GM12891 (cell line): ENCODE measurements around the gene DIP2C.

ENCODE experiments used
- POLR2A ChIP-seq: IDR thresholded peaks from 2 replicates; pipeline ENCODE4 v1.6.1; 2011; ENCODE audit warnings: low read depth, low read length, control low read depth
- POLR2AphosphoS5 ChIP-seq: IDR thresholded peaks from 2 replicates; pipeline ENCODE4 v1.6.1; 2011; ENCODE audit warnings: low read depth, low read length, control low read depth
- TAF1 ChIP-seq: IDR thresholded peaks from 2 replicates; pipeline ENCODE4 v1.6.1; 2011; ENCODE audit warnings: low read depth, low read length, control low read depth

DNA sequence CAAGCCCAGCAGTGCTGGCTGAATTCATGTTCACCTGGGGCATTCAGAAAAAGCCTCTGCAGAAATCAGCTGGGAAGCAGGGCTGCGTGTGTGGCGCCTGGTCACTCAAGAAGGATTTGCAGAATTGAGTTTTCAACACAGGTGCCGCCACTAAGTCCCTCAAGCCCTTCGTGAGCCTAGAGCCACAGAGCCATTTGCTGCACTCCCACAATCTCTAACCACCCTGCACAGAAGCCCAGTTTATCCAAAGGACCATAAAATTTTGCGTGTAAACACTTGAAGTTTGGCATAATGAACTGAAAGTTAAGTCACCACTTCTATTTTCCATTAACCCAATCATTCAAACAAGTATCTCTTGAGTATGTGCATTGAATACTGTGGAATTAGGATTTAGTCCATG lies 136.2 kb downstream of the DIP2C start:
- TF ChIP-seq TAF1 = no peak
- TF ChIP-seq POLR2A = no peak
- no peak for TF ChIP-seq POLR2AphosphoS5
